ENCODE data around the gene GRAMD2A.

Gene GRAMD2A

DNA sequence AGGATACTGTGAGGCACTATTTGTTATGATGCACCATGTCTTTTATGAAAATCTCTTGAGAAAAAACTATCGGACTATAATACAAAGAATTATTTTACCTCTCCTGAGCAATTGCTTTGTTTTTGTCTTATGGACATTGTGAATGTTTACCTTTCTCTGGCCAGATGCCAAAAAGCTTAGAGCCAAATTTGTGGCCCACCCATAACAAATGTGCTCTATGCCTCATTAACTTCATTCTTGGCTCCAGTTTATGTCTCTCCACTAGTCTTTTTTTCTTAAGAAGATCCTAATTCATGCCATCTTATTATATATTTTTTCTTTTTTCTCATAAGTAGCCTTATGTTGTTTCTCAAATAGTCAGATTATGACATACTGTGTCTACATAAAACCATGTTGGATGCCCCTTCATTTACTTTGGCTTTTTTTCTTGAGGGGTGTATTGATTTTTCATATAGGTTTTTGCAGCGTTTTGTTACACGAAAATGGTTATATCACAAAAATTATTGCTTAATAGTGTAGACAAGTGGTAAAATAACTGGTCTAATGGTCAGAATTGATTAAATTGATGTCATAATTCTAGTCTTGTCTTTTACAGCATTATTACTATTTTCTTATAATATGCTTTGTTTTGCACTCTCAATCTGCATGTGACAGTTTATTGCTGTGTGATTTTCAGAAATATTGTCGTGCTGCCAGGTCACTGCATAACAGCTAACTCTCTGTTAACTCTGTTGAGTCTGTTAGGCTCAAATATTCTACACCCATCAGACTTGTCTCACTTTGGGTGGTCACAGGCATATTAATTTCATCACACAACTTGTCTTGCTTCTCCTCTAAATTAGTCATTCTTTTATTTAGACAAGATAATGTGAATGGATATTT, 61.2 kb downstream of the GRAMD2A start:
- H3K36me3 ChIP-seq, result no peaks in the 10 kb centered on the region
- H3K4me1 ChIP-seq, result peaks cover 4% of the 10 kb centered on the region
- TF ChIP-seq, protein P1, sequence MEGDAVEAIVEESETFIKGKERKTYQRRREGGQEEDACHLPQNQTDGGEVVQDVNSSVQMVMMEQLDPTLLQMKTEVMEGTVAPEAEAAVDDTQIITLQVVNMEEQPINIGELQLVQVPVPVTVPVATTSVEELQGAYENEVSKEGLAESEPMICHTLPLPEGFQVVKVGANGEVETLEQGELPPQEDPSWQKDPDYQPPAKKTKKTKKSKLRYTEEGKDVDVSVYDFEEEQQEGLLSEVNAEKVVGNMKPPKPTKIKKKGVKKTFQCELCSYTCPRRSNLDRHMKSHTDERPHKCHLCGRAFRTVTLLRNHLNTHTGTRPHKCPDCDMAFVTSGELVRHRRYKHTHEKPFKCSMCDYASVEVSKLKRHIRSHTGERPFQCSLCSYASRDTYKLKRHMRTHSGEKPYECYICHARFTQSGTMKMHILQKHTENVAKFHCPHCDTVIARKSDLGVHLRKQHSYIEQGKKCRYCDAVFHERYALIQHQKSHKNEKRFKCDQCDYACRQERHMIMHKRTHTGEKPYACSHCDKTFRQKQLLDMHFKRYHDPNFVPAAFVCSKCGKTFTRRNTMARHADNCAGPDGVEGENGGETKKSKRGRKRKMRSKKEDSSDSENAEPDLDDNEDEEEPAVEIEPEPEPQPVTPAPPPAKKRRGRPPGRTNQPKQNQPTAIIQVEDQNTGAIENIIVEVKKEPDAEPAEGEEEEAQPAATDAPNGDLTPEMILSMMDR (IDR thresholded peaks at IDR 0.05; ENCODE audit: low read depth, low read length), result no peak
- H3K27me3 ChIP-seq, result no peaks in the 10 kb centered on the region
- H3K9me3 ChIP-seq, result no peaks in the 10 kb centered on the region
- DNase-seq, result no peak
- no peak overlapping the region for H3K4me3 ChIP-seq (ENCODE audit: low read depth, low read length)

DNA sequence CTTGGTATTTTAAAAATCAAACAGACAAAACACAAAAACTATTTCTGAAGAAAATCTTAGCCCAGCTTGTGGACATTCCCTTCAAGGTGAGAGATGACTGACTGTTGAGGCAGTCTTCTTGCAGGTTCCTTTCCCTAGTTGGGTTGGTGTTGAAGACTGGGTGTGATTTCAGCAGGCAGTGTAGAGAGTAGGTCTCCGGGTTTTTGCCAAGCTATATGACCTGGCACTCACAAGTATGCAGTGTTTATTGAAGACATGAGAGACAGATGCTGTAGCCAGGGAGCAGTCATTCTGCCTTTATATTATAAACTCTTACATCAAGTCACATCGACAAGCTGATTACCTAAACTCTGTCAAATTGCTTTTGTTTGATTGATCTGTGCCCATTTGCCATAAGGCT, 61.9 kb downstream of the GRAMD2A start:
- TF ChIP-seq, protein P1 (IDR thresholded peaks at IDR 0.05; ENCODE audit: low read depth, low read length), result no peak
- Histone ChIP-seq H3K4me3 (ENCODE audit: low read depth, low read length) (no peak overlapping the region), H3K9me3 (no peaks in the 10 kb centered on the region), H3K36me3 (no peaks in the 10 kb centered on the region), H3K27me3 (no peaks in the 10 kb centered on the region), H3K4me1 (peaks cover 4% of the 10 kb centered on the region; the same call in 1 of the 2 replicates)
- no peak for DNase-seq

DNA sequence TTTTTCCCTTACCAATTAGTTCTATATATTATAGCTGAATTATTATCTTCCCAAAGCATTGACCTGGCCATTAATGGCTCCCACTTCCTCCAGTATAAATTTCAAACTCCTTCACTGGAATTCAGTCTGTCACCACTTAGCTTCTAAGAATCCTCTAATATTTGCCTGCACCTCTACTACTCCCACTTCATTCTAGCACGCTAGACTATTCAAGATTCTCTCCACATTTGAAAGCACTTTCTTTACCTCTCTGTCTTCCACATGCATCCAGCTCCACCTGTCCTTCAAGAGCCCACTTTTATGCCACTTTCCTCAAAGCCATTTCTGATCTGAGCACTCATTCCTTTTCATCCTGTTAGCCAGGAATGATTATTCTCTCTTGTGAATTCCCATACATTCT, 64.4 kb downstream of the GRAMD2A start:
- H3K36me3 ChIP-seq, result no peaks in the 10 kb centered on the region
- H3K4me1 ChIP-seq, result peaks cover 4% of the 10 kb centered on the region; the same call in 1 of the 2 replicates
- no peak for DNase-seq
- no peak overlapping the region for H3K4me3 ChIP-seq (ENCODE audit: low read depth, low read length)
- H3K9me3 ChIP-seq, result no peaks in the 10 kb centered on the region
- no peaks in the 10 kb centered on the region for H3K27me3 ChIP-seq
- TF ChIP-seq, protein P1 (IDR thresholded peaks at IDR 0.05; ENCODE audit: low read depth, low read length), result no peak

- TF ChIP-seq, protein P1 (IDR thresholded peaks at IDR 0.05; ENCODE audit: low read depth, low read length), result no peak
- DNase-seq, result no peak
- no peaks in the 10 kb centered on the region for H3K27me3 ChIP-seq
- no peaks in the 10 kb centered on the region for H3K9me3 ChIP-seq
- no peaks in the 10 kb centered on the region for H3K36me3 ChIP-seq
- H3K4me3 ChIP-seq (ENCODE audit: low read depth, low read length), result no peak overlapping the region
- H3K4me1 ChIP-seq, result no peaks in the 10 kb centered on the region
Measured at GRCh38 chr15:72131922-72132321, 65.7 kb downstream of the GRAMD2A start.

- H3K36me3 ChIP-seq, result no peaks in the 10 kb centered on the region
- DNase-seq, result no peak
- no peaks in the 10 kb centered on the region for H3K27me3 ChIP-seq
- no peak overlapping the region for H3K4me3 ChIP-seq (ENCODE audit: low read depth, low read length)
- no peaks in the 10 kb centered on the region for H3K9me3 ChIP-seq
- TF ChIP-seq, protein P1 (IDR thresholded peaks at IDR 0.05; ENCODE audit: low read depth, low read length), result no peak
- no peaks in the 10 kb centered on the region for H3K4me1 ChIP-seq
Measured at GRCh38 chr15:72130272-72130671, 67.3 kb downstream of the GRAMD2A start.

GRCh38 chr15:72128359-72128758, 69.2 kb downstream of the GRAMD2A start:
- H3K36me3 ChIP-seq, result no peaks in the 10 kb centered on the region
- TF ChIP-seq, protein P1 (IDR thresholded peaks at IDR 0.05; ENCODE audit: low read depth, low read length), result no peak
- no peak for DNase-seq
- H3K27me3 ChIP-seq, result no peaks in the 10 kb centered on the region
- no peaks in the 10 kb centered on the region for H3K9me3 ChIP-seq
- H3K4me3 ChIP-seq (ENCODE audit: low read depth, low read length), result no peak overlapping the region
- no peaks in the 10 kb centered on the region for H3K4me1 ChIP-seq

All from BE2C (cell line).